ENCODE data around the gene CDKN1C.

Gene CDKN1C

DNA sequence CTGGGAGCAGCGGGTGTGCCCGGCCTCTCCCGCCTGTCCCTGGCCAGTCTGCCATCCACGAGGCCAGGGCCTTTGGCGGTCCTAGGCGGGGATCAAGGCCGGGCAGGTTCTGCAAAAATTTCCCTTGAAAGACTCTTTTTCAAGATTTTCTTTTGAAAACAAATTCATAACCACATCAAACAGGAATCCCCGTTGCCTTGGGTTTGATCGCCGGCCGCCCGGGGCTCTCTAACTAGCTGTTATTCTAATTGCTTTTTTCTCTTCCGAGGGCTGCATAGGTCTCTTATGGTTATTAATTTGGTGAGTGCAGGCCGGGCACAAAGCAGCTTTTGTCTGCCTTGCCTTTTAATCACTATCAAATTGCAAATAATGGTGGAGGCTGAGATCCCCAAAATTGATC lies 42.0 kb downstream of the CDKN1C start:
- H3K4me3 ChIP-seq (ENCODE audit: low read depth, low read length): no peak overlapping the region
- TF ChIP-seq, protein P1, sequence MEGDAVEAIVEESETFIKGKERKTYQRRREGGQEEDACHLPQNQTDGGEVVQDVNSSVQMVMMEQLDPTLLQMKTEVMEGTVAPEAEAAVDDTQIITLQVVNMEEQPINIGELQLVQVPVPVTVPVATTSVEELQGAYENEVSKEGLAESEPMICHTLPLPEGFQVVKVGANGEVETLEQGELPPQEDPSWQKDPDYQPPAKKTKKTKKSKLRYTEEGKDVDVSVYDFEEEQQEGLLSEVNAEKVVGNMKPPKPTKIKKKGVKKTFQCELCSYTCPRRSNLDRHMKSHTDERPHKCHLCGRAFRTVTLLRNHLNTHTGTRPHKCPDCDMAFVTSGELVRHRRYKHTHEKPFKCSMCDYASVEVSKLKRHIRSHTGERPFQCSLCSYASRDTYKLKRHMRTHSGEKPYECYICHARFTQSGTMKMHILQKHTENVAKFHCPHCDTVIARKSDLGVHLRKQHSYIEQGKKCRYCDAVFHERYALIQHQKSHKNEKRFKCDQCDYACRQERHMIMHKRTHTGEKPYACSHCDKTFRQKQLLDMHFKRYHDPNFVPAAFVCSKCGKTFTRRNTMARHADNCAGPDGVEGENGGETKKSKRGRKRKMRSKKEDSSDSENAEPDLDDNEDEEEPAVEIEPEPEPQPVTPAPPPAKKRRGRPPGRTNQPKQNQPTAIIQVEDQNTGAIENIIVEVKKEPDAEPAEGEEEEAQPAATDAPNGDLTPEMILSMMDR (IDR thresholded peaks at IDR 0.05; ENCODE audit: low read depth, low read length): no peak
- DNase-seq (ENCODE audit: low read depth, low spot score): no peak
- in situ Hi-C loops (cut with HindIII; ENCODE audit: low sequenced_read_pairs): no loop called here

DNA sequence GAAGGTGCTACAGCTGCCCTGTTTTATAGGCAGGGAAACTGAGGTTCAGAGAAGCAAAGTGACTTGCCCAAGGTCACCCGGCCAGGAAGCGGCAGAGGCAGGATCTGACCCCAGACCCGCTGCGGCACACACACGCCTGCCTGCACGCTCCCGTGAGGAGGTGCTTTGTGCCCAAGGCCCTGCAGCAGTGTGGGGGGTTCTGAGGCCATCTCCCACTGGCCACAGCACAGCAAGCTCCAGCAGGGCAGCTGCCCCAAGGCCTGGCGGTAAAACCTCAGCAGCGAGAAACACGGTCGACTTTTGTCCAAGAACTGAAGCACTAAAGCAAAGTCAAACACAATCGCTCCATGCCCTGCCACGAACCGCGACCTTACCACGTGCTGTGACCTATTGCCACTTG lies 42.7 kb downstream of the CDKN1C start:
- TF ChIP-seq, protein P1 (IDR thresholded peaks at IDR 0.05; ENCODE audit: low read depth, low read length): no peak
- no peak overlapping the region for H3K4me3 ChIP-seq (ENCODE audit: low read depth, low read length)
- in situ Hi-C loops (cut with HindIII; ENCODE audit: low sequenced_read_pairs): no loop called here
- DNase-seq (ENCODE audit: low read depth, low spot score): no peak

DNA sequence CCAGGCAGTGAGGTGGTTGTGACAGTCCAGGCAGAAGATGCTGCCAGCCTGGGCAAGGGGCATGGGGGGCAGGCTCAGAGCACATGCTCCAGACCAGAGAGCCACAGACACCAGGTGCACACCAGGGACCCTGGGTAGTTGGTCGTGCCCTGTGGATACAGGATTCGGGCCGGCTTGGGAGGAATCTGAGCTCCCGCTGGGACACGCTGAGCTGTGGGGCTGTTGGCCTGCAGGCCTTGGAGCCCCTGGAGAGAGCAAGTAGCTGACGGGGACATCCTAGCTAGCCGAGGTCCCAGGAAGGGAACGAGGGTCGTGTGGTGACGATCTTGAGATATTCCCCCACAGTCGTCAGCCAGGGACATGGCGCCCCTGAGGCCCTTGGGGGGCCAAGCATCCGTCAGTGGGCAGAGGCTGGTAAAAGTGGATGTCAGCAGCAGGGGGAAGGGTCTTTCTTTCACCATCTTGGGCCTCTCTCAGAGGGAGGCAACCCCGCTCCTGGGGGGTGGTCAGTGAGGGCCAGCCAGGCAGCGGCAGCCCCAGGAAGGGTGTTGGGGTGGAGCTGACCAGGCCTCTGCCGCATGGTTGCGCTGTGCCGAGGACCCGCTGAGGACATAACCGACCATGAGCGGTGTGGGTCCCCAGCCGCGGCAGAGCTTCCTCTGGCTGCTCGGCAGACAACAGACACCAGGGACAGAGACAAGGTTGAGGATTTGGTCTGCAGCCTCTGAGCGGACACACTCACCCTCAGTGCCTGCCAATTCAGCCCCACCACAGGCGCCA lies 44.0 kb downstream of the CDKN1C start:
- no peak overlapping the region for H3K4me3 ChIP-seq (ENCODE audit: low read depth, low read length)
- TF ChIP-seq, protein P1 (IDR thresholded peaks at IDR 0.05; ENCODE audit: low read depth, low read length): no peak
- DNase-seq (ENCODE audit: low read depth, low spot score): no peak
- in situ Hi-C loops (cut with HindIII; ENCODE audit: low sequenced_read_pairs): no loop called here

DNA sequence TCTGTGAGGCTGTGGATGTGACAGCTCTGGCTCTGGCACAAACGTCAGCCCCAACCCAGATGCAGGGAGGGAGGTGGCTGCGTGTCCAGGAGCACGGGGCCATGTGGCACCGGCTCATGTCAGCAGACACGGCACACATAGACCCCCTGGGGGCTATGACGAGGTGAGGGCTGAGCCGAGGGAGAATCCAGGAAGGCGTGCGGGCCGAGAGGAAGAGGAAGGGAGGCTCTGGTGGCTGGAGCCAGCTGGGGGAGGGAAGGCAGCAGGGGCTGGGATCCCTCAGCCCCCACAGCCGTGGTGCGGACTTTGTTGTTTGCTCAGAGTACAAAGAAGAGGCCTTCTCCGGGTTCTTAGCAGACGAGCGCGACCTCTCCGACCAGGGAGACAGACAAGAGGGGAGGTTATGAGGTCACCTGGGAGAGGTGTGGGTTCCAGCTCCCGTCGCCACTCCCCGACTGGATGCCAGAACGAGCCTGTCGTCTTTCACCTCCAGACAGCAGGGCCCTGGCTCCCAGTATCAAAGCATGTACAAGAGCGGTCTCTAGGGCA lies 46.1 kb downstream of the CDKN1C start:
- TF ChIP-seq, protein P1 (IDR thresholded peaks at IDR 0.05; ENCODE audit: low read depth, low read length): no peak
- DNase-seq (ENCODE audit: low read depth, low spot score): no peak
- H3K4me3 ChIP-seq (ENCODE audit: low read depth, low read length): no peak overlapping the region
- in situ Hi-C loops (cut with HindIII; ENCODE audit: low sequenced_read_pairs): no loop called here

DNA sequence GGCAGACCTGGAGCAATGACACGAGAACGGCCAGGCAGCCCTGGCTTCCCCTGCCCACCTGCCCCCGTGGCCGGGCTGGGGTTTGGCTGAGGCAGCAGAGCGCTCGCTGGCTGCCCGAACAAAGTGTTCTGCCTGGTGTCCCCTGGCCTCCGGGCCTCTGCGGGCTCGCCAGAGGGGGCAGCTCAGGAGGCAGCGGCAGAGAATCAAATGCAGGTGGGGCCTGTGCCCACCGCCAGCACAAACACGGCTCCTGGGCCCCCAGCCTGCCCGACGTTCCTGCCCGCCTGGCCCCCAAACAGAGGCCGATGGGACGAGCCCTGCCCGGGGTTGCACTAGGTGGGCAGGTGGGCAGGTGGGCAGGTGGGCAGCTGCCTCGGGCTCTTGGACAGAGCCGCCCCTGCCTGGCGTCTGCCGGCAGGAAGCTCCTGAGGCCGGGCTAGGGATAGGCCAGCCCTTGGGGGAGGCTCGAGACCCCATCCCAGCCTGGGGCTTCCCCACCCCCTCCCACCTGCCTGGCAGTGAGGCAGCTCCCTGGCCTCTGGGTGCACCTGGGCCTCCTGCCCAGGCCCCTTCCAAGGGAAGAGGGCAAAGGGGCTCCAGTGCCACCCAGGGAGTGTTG lies 46.8 kb downstream of the CDKN1C start:
- no peak overlapping the region for H3K4me3 ChIP-seq (ENCODE audit: low read depth, low read length)
- DNase-seq (ENCODE audit: low read depth, low spot score): no peak
- in situ Hi-C loops (cut with HindIII; ENCODE audit: low sequenced_read_pairs): no loop called here
- TF ChIP-seq, protein P1 (IDR thresholded peaks at IDR 0.05; ENCODE audit: low read depth, low read length): no peak

DNA sequence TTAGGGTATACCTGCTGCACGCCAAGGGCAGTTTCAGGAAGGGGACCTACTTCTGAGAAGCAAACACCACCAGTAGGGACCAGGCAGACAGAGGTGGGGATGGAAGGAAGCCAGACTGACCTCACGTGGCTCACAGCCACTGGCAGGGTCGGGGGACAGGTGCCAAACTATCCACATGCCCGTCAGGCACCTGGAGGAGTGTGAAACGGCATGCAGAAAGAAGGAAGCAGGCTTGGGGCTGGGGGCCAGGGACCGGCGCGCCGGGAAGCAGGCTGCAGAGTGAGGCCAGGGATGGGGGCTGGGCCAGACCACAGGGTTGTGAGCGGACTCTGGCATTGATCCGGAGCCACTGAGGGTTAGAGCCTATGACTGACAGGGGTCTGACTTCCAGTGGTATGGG lies 47.5 kb downstream of the CDKN1C start:
- H3K4me3 ChIP-seq (ENCODE audit: low read depth, low read length): no peak overlapping the region
- TF ChIP-seq, protein P1 (IDR thresholded peaks at IDR 0.05; ENCODE audit: low read depth, low read length): no peak
- DNase-seq (ENCODE audit: low read depth, low spot score): no peak
- in situ Hi-C loops (cut with HindIII; ENCODE audit: low sequenced_read_pairs): no loop called here
